GM12892 (cell line): ENCODE measurements around the gene AKR1C2.
"Not testable (repeated sequence)": the region's sequence is repeated elsewhere in the genome, so short reads cannot be mapped to it uniquely, and the experiment has no call there.

Source experiments
- DNase-seq: peaks from one replicate; pipeline ENCODE4 v3.0.0; 2011; ENCODE audit not compliant: insufficient read length
- FAIRE-seq: peaks from 2 replicates; lab custom pipeline; 2011; peaks lifted over from hg19 to GRCh38; lab: Jason Lieb, UNC
- POLR2A ChIP-seq: IDR thresholded peaks from 2 replicates; pipeline ENCODE4 v1.6.1; 2011; ENCODE audit warnings: low read depth, low read length, control low read depth
- POLR2AphosphoS5 ChIP-seq: IDR thresholded peaks from 2 replicates; pipeline ENCODE4 v1.6.1; 2011; ENCODE audit warnings: low read depth, low read length, control low read depth
- TAF1 ChIP-seq: IDR thresholded peaks from 2 replicates; pipeline ENCODE4 v1.6.1; 2011; ENCODE audit warnings: low read depth, mild to moderate bottlenecking, control low read depth, low read length, borderline replicate concordance

AKR1C2 gene

DNA sequence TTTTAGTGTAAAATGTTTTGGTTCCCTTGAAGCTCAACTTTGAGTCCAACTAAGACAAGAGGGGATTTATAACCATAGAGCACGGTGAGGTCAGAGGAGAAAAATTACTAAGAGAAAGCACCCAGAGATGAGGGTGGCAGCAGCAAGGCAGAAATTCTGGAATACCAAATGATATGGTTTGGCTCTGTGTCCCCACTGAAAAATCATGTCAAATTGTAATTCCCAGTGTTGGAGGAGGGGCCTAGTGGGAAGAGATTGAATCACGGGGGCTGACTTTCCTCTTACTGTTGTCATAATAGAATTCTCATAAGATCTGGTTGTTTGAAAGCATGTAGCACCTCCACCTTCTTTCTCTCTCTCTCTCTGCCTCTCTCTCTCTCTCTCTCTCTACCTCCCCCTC lies 59.8 kb downstream of the AKR1C2 start:
- no peak for TF ChIP-seq POLR2A
- no peak for TF ChIP-seq TAF1
- TF ChIP-seq POLR2AphosphoS5 = no peak
- DNase-seq = no peak
- FAIRE-seq = no peak

DNA sequence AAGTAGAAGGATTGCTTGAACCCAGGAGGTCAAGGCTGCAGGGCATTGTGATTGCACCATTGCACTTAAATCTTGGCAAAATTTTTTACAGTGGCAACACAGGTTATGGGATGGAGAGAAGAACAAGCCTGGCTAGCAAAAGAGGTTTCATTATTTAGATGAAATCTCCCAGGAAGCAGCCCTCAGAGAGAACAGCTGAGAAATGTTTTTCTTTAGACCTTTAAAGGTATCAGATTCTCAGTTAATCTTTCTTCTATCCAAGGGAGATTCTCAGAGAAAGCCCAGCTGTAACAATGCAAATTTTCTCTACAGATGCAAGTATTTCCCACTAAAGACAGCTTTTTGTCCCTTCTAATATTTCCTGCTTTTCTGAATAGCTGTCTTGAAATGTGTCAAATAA lies 60.2 kb downstream of the AKR1C2 start:
- not testable (repeated sequence) for FAIRE-seq, DNase-seq

DNA sequence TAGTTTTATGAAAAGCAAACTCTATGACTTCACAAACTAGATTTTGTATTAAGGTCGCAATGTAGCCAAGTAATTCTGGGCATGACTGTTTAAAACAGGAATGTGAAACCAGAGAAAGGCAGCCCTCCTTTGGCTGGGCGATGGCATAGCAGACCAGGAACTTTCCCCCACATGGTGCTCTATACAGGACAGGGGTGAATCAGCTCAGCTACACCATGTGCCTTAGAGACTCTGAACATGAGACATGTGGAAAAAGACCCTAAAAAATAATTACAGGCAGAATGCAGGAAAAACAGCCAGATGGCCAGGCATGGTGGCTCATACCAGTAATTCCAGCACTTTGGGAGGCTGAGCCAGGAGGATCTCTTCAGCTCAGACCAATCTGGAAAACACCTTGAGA lies 60.7 kb downstream of the AKR1C2 start:
- DNase-seq = not testable (repeated sequence)

DNA sequence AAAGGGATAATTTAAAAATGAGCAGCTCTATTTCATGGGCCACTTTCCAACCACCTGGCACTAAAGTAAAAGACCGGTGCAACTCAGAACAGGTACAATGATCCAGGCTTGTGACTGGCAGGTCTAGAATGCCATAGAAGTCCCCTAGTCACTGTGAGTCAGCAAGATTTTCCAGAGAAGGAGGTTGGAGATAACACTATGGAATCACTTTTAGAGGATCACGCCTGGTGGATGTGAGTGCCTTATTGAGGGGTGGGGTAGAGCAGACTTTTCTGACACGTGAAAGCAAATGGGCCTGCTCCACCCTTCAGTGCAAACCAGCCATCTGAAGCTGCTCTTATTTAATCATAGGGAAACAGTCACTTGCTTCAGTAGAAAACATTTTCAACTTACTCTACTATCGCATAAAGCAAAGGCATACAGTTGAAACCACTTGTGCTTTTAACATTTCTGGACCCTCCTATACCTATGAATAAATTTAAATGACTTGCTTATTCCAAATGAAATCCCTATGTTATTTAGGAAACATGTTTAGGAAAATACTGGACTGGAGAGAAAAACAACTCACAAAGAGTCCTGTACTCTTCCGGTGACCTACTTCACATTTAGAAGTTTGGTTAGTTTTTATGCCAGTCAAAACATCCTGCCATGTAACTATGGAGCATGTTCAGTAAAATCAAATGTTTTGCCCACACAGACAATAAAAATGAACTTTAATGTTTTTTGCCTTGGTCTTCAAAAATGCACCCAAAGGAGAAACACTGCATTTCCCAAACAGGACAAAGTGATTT lies 61.9 kb downstream of the AKR1C2 start:
- no peak for FAIRE-seq
- no peak for TF ChIP-seq POLR2A
- TF ChIP-seq POLR2AphosphoS5 = no peak
- TF ChIP-seq TAF1 = no peak
- no peak for DNase-seq

More for the DNA sequence above, 60.7 kb downstream of the AKR1C2 start:
- FAIRE-seq = not testable (repeated sequence)

DNA sequence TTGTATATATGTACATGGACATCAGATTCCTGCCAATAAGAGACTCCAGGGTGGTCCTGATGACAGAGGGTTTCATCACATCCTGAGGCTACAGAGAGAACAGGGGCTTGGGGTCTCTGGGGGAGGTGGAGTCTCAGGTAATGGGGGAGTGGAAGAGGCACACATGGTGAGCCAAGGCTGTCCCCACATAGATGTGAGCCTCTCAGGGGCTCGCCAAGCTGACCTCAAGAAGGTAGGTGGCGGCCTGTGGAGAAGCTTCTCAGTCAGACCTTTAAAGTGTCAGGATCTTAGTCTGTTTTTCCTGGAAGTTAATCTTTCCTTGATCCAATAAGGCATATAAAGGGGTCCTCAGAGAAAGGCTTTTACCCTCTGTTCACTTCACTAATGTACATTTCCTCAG lies 62.7 kb downstream of the AKR1C2 start:
- FAIRE-seq, DNase-seq: not testable (repeated sequence)

DNA sequence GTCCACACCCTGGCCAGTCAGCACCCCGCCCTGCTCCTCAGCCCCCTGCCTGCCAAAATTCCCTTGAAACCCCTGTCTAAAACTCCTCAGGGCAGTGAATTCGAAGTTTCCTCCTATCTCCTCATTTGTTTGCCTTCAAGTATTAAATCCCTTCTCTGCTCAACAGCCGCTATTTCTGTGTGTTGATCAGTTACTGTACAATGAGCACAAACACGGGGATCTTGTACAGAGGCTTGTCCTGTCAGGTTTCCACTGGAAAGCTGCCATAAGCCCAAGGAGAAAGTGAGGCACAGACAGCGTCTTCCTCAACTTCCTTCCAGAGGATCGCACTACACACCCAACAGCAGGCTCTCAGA lies 63.6 kb downstream of the AKR1C2 start:
- not testable (repeated sequence) for FAIRE-seq, DNase-seq

DNA sequence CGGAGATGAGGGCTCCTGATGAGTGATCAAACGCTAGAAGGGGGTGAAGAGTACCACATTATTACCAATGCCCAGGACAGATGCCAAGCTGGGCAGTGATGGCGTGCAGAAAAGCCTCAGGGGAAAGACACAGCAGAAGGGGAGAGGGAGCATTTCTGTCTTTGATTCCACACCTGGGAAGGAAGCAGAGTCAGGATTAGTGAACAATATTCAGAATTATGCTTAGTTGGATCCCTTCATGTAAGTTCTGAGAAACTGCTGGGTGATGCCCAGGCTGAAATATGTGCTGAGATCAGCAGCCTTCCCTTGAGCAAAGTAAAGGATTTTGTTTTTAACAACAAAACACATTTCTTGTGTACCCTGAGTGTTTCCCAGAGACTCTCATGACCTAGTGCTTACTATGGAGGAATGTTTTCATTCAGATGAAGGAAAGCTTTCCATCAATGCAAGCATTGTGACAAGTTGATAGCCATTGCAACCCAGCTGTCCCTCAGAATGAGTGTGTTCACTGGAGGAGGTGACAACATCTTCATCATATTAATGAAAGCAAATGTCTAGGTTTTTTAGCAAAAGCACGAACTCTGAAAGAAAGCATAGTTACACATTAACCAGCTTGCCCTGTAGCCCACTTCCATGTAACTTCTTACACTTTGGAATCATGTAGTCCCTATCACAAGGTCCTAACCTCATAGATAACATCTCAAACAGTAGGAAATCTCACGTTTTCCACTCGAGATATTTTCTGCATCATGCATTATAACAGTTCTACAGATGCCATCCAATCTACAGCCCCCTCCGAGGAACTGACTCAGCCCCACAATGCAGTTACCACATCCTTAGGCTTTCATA lies 64.2 kb downstream of the AKR1C2 start:
- no peak for FAIRE-seq
- TF ChIP-seq POLR2AphosphoS5 (no peak), POLR2A (no peak), TAF1 (no peak)

More for the DNA sequence above, 64.2 kb downstream of the AKR1C2 start:
- no peak for DNase-seq
